HG03039 (cell line): ENCODE data around the gene CLDN22.

Source experiments
- ATAC-seq: cut with Tn5 transposase; IDR thresholded peaks from one replicate; pipeline ENCODE4 v1.9.1; 2021; ENCODE audit warnings: mild to moderate bottlenecking, moderate library complexity; ENCODE audit not compliant: unreplicated experiment

The CLDN22 gene

GRCh38 chr4:183320211-183321059, at the start of gene CLDN22:
CLDN22 (minus strand) TSS chr4:183320276; CDS start chr4:183320218, 58 bp downstream.
- no peak for ATAC-seq

GRCh38 chr4:183369073-183369472, 49.0 kb upstream of the CLDN22 start:
- ATAC-seq = no peak

GRCh38 chr4:183366206-183366835, 46.2 kb upstream of the CLDN22 start:
- ATAC-seq = no peak

- ATAC-seq = no peak
Measured at GRCh38 chr4:183364025-183364424, 43.9 kb upstream of the CLDN22 start.

GRCh38 chr4:183362916-183363542, 43.0 kb upstream of the CLDN22 start:
- no peak for ATAC-seq

GRCh38 chr4:183362036-183362435, 42.0 kb upstream of the CLDN22 start:
- ATAC-seq = no peak

- ATAC-seq = no peak
Measured at GRCh38 chr4:183360161-183360919, 40.3 kb upstream of the CLDN22 start.

GRCh38 chr4:183358215-183358755, 38.2 kb upstream of the CLDN22 start:
- no peak for ATAC-seq

GRCh38 chr4:183356931-183357675, 37.0 kb upstream of the CLDN22 start:
- ATAC-seq = no peak

GRCh38 chr4:183356173-183356830, 36.2 kb upstream of the CLDN22 start:
- no peak for ATAC-seq

- no peak for ATAC-seq
Measured at GRCh38 chr4:183355405-183355804, 35.3 kb upstream of the CLDN22 start.

- no peak for ATAC-seq
Measured at GRCh38 chr4:183354219-183354618, 34.1 kb upstream of the CLDN22 start.

- no peak for ATAC-seq
Measured at GRCh38 chr4:183353557-183353956, 33.5 kb upstream of the CLDN22 start.

GRCh38 chr4:183352546-183352945, 32.5 kb upstream of the CLDN22 start:
- no peak for ATAC-seq

GRCh38 chr4:183350317-183351071, 30.4 kb upstream of the CLDN22 start:
- ATAC-seq = no peak

- no peak for ATAC-seq
Measured at GRCh38 chr4:183349673-183350072, 29.6 kb upstream of the CLDN22 start.

GRCh38 chr4:183348706-183349659, 28.9 kb upstream of the CLDN22 start:
- ATAC-seq = no peak

- ATAC-seq = no peak
Measured at GRCh38 chr4:183348136-183348535, 28.1 kb upstream of the CLDN22 start.
